Measurements from ENCODE around the gene AHR. TPM values are rescaled to one million over a fixed set of nuclear protein-coding genes. Genes with fewer than 3 reads are reported as not detected.

The AHR gene
- polyA plus RNA-seq, 1 donor from 2014 or later: 2.4 TPM

- TF ChIP-seq CTCF (IDR thresholded peaks at IDR 0.05; ENCODE audit: poor library complexity, severe bottlenecking): no peak
- TF ChIP-seq REST (IDR thresholded peaks at IDR 0.05; ENCODE audit: borderline replicate concordance): no peak
- TF ChIP-seq EZH2 (IDR thresholded peaks at IDR 0.05; ENCODE audit: borderline replicate concordance, insufficient read depth, low read length, poor library complexity, severe bottlenecking): no peak
- TF ChIP-seq MXI1 (conservative IDR thresholded peaks at IDR 0.05; ENCODE audit: poor library complexity, severe bottlenecking): no peak
- TF ChIP-seq TAF1 (IDR thresholded peaks at IDR 0.05; ENCODE audit: low read depth): no peak
- no peak for TF ChIP-seq POLR2AphosphoS5 (IDR thresholded peaks at IDR 0.05)
- TF ChIP-seq SMC3 (conservative IDR thresholded peaks at IDR 0.05; ENCODE audit: poor library complexity): no peak
- TF ChIP-seq EP300 (conservative IDR thresholded peaks at IDR 0.05; ENCODE audit: poor library complexity, severe bottlenecking): no peak
- TF ChIP-seq RAD21 (conservative IDR thresholded peaks at IDR 0.05): no peak
- H3K27ac ChIP-seq (ENCODE audit: low read length): no peak overlapping the region
- no peaks in the 10 kb centered on the region for H4K20me1 ChIP-seq (ENCODE audit: insufficient read depth)
- H3K9me3 ChIP-seq (ENCODE audit: low read length): no peaks in the 10 kb centered on the region
- H3K9me2 ChIP-seq (ENCODE audit: insufficient read depth, low read length): no peaks in the 10 kb centered on the region
- no peaks in the 10 kb centered on the region for H3K36me3 ChIP-seq (ENCODE audit: insufficient read depth, low read length)
- H2AFZ ChIP-seq (ENCODE audit: low read depth, low read length): no peak overlapping the region
- no peaks in the 10 kb centered on the region for H3F3A ChIP-seq (ENCODE audit: insufficient read depth, low read length, poor library complexity, severe bottlenecking)
- no peak overlapping the region for H3K4me2 ChIP-seq (ENCODE audit: low read length)
- H3K4me3 ChIP-seq (ENCODE audit: low read length): no peak overlapping the region
- no peaks in the 10 kb centered on the region for H3K27me3 ChIP-seq (ENCODE audit: insufficient read depth, low read depth, low read length)
- H3K79me2 ChIP-seq (replicated peaks; ENCODE audit: insufficient read depth, low read length): no peaks in the 10 kb centered on the region
- H3K9ac ChIP-seq (ENCODE audit: low read length): no peak overlapping the region
These were observed 21.6 kb downstream of the AHR start for GRCh38 chr7:17320102-17320497.

GRCh38 chr7:17320657-17321056 lies 22.2 kb downstream of the AHR start:
- H3K79me2 ChIP-seq (replicated peaks; ENCODE audit: insufficient read depth, low read length): no peaks in the 10 kb centered on the region
- no peak for TF ChIP-seq MXI1 (conservative IDR thresholded peaks at IDR 0.05; ENCODE audit: poor library complexity, severe bottlenecking)
- TF ChIP-seq EP300 (conservative IDR thresholded peaks at IDR 0.05; ENCODE audit: poor library complexity, severe bottlenecking): no peak
- no peak for TF ChIP-seq REST (IDR thresholded peaks at IDR 0.05; ENCODE audit: borderline replicate concordance)
- no peak for TF ChIP-seq RAD21 (conservative IDR thresholded peaks at IDR 0.05)
- no peak for TF ChIP-seq TAF1 (IDR thresholded peaks at IDR 0.05; ENCODE audit: low read depth)
- TF ChIP-seq POLR2AphosphoS5 (IDR thresholded peaks at IDR 0.05): no peak
- TF ChIP-seq SMC3 (conservative IDR thresholded peaks at IDR 0.05; ENCODE audit: poor library complexity): no peak
- no peak for TF ChIP-seq CTCF (IDR thresholded peaks at IDR 0.05; ENCODE audit: poor library complexity, severe bottlenecking)
- no peak for TF ChIP-seq EZH2 (IDR thresholded peaks at IDR 0.05; ENCODE audit: borderline replicate concordance, insufficient read depth, low read length, poor library complexity, severe bottlenecking)

More at GRCh38 chr7:17320657-17321056, 22.2 kb downstream of the AHR start:
- Histone ChIP-seq H3K9me2 (ENCODE audit: insufficient read depth, low read length) (no peaks in the 10 kb centered on the region), H3F3A (ENCODE audit: insufficient read depth, low read length, poor library complexity, severe bottlenecking) (no peaks in the 10 kb centered on the region), H2AFZ (ENCODE audit: low read depth, low read length) (no peak overlapping the region), H3K27me3 (ENCODE audit: insufficient read depth, low read depth, low read length) (no peaks in the 10 kb centered on the region), H3K4me2 (ENCODE audit: low read length) (no peak overlapping the region), H3K36me3 (ENCODE audit: insufficient read depth, low read length) (no peaks in the 10 kb centered on the region), H3K4me3 (ENCODE audit: low read length) (no peak overlapping the region), H3K9me3 (ENCODE audit: low read length) (no peaks in the 10 kb centered on the region), H3K27ac (ENCODE audit: low read length) (no peak overlapping the region), H4K20me1 (ENCODE audit: insufficient read depth) (no peaks in the 10 kb centered on the region), H3K9ac (ENCODE audit: low read length) (no peak overlapping the region)

Measured in neural cell (in vitro differentiated cells).